ENCODE data around the gene EIF4EBP2. TPM values are rescaled to one million over a fixed set of nuclear protein-coding genes. Genes with fewer than 3 reads are reported as not detected.

The EIF4EBP2 gene
- total RNA-seq, 1 donor from 2014 or later: 100 TPM

DNA sequence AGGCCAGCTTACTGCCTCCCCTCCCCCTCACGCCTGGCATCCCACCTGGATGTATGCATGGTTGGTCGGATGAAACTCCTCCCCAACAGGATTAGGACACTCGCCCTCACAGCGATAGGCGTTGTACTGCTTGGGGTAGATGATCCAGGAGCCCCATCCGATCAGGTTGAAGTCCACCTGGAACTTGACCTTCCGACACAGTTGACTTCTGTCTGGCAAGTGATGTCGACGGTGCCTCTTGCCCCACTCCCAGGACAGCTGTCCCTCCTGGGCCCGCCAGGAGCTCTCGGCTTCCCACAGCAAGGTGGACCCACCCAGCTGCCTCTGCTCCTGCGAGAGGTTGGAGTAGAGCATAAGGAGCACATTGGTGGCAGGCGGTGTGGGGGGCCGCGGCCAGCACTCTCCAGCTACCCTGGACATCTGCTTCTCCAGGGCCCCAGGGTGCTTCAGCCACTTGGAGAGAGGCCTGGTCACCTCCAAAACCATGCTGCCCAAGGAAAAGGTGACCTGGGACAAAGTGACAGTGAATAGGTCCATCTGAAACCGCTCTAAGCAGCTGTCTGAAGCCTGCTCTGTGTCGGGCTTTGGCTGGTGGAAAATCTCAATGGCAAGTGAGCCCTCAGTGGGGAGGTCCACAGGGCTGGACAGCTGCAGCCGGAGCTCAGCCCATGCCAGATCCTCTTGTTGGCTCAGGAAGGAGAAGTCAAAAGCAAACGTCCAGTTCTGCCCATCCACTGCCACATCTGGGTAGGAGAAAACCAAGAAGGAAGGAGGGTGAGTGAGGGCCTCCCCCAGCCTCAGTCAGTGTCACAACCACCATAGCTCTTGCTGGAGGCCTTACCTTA, 31.5 kb downstream of the EIF4EBP2 start:
- H3K4me3 Mint-ChIP-seq: no peak overlapping the region
- TF ChIP-seq, protein P1, sequence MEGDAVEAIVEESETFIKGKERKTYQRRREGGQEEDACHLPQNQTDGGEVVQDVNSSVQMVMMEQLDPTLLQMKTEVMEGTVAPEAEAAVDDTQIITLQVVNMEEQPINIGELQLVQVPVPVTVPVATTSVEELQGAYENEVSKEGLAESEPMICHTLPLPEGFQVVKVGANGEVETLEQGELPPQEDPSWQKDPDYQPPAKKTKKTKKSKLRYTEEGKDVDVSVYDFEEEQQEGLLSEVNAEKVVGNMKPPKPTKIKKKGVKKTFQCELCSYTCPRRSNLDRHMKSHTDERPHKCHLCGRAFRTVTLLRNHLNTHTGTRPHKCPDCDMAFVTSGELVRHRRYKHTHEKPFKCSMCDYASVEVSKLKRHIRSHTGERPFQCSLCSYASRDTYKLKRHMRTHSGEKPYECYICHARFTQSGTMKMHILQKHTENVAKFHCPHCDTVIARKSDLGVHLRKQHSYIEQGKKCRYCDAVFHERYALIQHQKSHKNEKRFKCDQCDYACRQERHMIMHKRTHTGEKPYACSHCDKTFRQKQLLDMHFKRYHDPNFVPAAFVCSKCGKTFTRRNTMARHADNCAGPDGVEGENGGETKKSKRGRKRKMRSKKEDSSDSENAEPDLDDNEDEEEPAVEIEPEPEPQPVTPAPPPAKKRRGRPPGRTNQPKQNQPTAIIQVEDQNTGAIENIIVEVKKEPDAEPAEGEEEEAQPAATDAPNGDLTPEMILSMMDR (conservative IDR thresholded peaks at IDR 0.05): no peak
- no peak overlapping the region for H3K27ac Mint-ChIP-seq
- H3K27me3 Mint-ChIP-seq: peaks cover 36% of the 10 kb centered on the region
- H3K36me3 Mint-ChIP-seq: no peaks in the 10 kb centered on the region
- no peak for DNase-seq (ENCODE audit: extremely low spot score, unreplicated experiment)
- H3K9me3 Mint-ChIP-seq: no peaks in the 10 kb centered on the region
- H3K4me1 Mint-ChIP-seq (ENCODE audit: unreplicated experiment): peaks cover 13% of the 10 kb centered on the region

DNA sequence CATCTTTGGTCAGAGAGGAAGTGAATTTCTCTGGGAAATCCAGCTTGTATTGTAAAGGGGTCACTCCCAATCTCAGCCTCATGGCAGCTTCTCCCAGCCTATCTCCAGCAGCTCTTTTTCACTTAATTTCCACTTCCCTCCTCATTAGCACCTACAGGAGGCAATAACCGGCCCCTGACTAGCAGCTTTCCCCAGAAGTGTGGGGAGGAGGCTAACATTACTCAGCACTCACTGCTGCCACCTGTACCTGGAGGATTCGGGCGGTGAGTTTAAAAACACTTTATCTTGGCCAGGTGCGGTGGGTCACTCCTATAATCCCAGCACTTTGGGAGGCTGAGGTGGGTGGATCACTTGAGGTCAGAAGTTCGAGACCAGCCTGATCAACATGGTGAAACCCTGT, 33.8 kb downstream of the EIF4EBP2 start:
- peaks cover 59% of the 10 kb centered on the region for H3K27me3 Mint-ChIP-seq
- peaks cover 11% of the 10 kb centered on the region for H3K4me1 Mint-ChIP-seq (ENCODE audit: unreplicated experiment)
- H3K36me3 Mint-ChIP-seq: peaks cover 4% of the 10 kb centered on the region
- no peak for DNase-seq (ENCODE audit: extremely low spot score, unreplicated experiment)
- no peak overlapping the region for H3K27ac Mint-ChIP-seq
- H3K9me3 Mint-ChIP-seq: no peaks in the 10 kb centered on the region
- TF ChIP-seq, protein P1 (conservative IDR thresholded peaks at IDR 0.05): no peak
- H3K4me3 Mint-ChIP-seq: no peak overlapping the region

DNA sequence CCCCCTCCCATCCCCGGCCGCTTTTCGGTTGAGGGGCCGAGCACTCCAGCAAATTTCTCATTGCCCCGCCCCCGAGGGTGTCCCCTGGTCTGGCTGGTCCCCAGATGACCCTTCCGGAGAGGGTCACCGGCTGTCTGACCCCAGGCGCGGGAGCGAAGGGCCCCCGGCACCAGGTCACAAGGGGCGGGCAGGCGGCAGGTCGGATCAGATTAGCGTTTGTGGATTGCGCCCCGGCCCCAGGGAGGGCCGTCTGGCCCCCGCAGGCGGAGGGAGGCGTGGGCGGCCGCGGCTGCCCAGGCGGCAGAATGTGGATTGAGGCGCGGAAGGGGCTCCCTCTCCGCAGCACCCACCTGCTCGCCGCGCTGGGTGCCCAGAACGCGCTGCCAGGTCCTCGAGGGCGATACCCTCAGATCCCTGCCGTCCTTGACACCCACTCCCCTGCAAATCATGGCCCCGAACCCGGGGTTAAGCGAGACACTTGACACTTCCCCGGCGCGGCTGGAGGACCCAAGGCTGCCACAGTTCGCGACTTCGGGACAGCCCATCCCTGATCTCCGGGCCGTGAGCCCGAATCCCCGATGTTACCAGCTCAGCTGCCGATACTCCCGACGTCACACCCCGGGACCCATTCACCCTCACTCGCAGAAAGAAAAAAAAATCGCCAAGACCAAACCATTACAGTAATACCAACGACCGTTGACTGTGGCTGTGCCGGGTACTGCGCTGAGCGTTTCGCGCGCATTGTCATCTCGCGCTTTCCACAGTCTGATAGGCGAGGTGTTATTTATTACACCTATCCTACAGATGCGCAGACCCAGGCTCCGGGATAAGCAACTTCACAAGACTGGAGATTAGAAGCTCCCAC, 36.6 kb downstream of the EIF4EBP2 start:
- Mint-ChIP-seq H3K9me3 (no peaks in the 10 kb centered on the region), H3K4me1 (ENCODE audit: unreplicated experiment) (peaks cover 9% of the 10 kb centered on the region), H3K27me3 (peaks cover 75% of the 10 kb centered on the region), H3K27ac (no peak overlapping the region), H3K4me3 (peak overlapping the region; percentile 77), H3K36me3 (peaks cover 7% of the 10 kb centered on the region)
- TF ChIP-seq, protein P1 (conservative IDR thresholded peaks at IDR 0.05): peak; percentile 47
- DNase-seq (ENCODE audit: extremely low spot score, unreplicated experiment): no peak

DNA sequence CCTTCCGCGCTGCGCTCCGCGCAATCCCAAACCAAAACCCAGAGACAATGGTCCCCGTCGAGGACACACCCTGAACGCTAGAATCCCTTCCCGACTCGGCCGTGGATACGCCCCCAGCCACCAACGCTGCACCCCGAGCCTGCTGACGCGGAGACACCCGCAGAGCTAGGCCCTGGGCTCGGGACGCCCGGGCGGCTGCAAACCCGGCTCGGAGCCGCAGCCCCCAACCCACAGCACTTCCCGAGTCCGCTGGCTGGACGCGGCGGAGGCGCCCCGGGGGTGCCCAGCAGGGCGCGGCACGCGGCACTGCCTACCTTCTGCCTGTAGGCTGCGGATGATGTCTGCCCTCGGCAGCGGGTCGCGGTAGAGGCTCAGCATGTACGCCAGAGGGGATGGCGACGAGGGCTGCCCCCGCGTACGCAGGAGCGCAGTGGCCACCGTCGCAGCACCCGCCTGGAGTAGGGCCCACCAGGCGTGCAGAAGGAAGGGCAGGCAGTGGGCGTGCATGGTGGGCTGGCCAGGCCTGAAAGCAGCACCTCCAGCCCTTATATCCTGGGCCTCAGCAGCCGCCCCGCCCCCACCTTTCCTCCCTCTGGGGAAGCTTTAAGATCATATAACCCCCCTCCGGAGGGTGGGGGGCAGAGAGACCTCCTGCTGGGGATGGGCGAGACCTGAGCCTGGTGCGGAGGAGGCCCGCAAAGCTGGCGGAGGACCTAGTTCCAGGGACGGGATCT, 37.4 kb downstream of the EIF4EBP2 start, which contains the start of gene NODAL:
TSS of gene NODAL (minus strand) at position 521 of the 734 bp plus-strand sequence. CDS start at position 507, 14 bp downstream.
- H3K27me3 Mint-ChIP-seq: peaks cover 82% of the 10 kb centered on the region
- peaks cover 7% of the 10 kb centered on the region for H3K36me3 Mint-ChIP-seq
- H3K4me1 Mint-ChIP-seq (ENCODE audit: unreplicated experiment): peaks cover 9% of the 10 kb centered on the region
- TF ChIP-seq, protein P1 (conservative IDR thresholded peaks at IDR 0.05): peak; percentile 9
- no peak within 1 kb of the TSS for H3K27ac Mint-ChIP-seq
- no peak for DNase-seq (ENCODE audit: extremely low spot score, unreplicated experiment)
- H3K9me3 Mint-ChIP-seq: no peaks in the 10 kb centered on the region
- H3K4me3 Mint-ChIP-seq: peak within 1 kb of the TSS; percentile 77

DNA sequence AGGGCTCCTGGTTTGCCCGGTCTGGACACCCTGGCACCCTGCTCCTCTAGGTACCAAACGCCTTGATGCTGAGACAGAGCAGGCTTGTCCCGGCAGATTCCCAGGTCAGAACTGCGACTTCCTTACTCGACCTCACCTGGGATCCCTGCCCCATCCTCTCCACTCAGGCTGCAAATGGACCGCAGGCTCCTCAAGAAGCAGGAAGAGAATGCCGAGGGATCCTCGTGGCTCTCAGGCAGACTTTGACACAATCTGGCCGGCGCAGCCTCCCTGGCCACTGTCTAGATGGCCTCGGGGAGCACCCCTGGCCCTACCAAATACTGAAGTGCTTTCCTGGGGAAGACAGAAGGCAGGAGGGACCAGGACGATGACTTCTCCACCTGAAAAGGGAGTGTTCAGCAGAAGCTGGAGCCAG, 38.0 kb downstream of the EIF4EBP2 start:
- Mint-ChIP-seq H3K9me3 (no peaks in the 10 kb centered on the region), H3K4me3 (peak overlapping the region; percentile 44), H3K27ac (no peak overlapping the region), H3K36me3 (peaks cover 7% of the 10 kb centered on the region), H3K27me3 (peaks cover 78% of the 10 kb centered on the region), H3K4me1 (ENCODE audit: unreplicated experiment) (peaks cover 9% of the 10 kb centered on the region)
- DNase-seq (ENCODE audit: extremely low spot score, unreplicated experiment): no peak
- TF ChIP-seq, protein P1 (conservative IDR thresholded peaks at IDR 0.05): no peak

Data from type B pancreatic cell (in vitro differentiated cells).